HG03457 (cell line): ENCODE results near the gene TCF7L1.

ENCODE experiments used
- ATAC-seq: cut with Tn5 transposase; IDR thresholded peaks from one replicate; pipeline ENCODE4 v1.9.1; 2021; ENCODE audit warnings: moderate number of reproducible peaks; ENCODE audit not compliant: unreplicated experiment

The TCF7L1 gene

GRCh38 chr2:85160966-85161960 lies 28.1 kb downstream of the TCF7L1 start:
- ATAC-seq, result no peak

- no peak for ATAC-seq
Observed at GRCh38 chr2:85162746-85163301, 29.6 kb downstream of the TCF7L1 start.

- ATAC-seq, result no peak
Observed at GRCh38 chr2:85163675-85164074, 30.5 kb downstream of the TCF7L1 start.

- no peak for ATAC-seq
Observed at GRCh38 chr2:85164145-85164569, 31.0 kb downstream of the TCF7L1 start.

GRCh38 chr2:85165088-85165690 lies 32.0 kb downstream of the TCF7L1 start:
- no peak for ATAC-seq

GRCh38 chr2:85166021-85166420 lies 32.8 kb downstream of the TCF7L1 start:
- ATAC-seq, result no peak

- ATAC-seq, result no peak
Observed at GRCh38 chr2:85167479-85167878, 34.3 kb downstream of the TCF7L1 start.

- no peak for ATAC-seq
Observed at GRCh38 chr2:85168942-85169341, 35.8 kb downstream of the TCF7L1 start.

GRCh38 chr2:85169581-85169980 lies 36.4 kb downstream of the TCF7L1 start:
- ATAC-seq, result no peak

- no peak for ATAC-seq
Observed at GRCh38 chr2:85170938-85171475, 37.8 kb downstream of the TCF7L1 start.

GRCh38 chr2:85171916-85172315 lies 38.7 kb downstream of the TCF7L1 start:
- no peak for ATAC-seq

- ATAC-seq, result no peak
Observed at GRCh38 chr2:85173909-85174308, 40.7 kb downstream of the TCF7L1 start.

GRCh38 chr2:85174943-85175342 lies 41.8 kb downstream of the TCF7L1 start:
- ATAC-seq, result no peak

GRCh38 chr2:85175369-85176299 lies 42.4 kb downstream of the TCF7L1 start:
- ATAC-seq, result no peak

GRCh38 chr2:85177031-85177824 lies 44.0 kb downstream of the TCF7L1 start:
- ATAC-seq, result no peak

- no peak for ATAC-seq
Observed at GRCh38 chr2:85178154-85178553, 45.0 kb downstream of the TCF7L1 start.

- no peak for ATAC-seq
Observed at GRCh38 chr2:85178980-85179411, 45.8 kb downstream of the TCF7L1 start.

- ATAC-seq, result no peak
Observed at GRCh38 chr2:85179541-85179940, 46.3 kb downstream of the TCF7L1 start.

- no peak for ATAC-seq
Observed at GRCh38 chr2:85180322-85181133, 47.3 kb downstream of the TCF7L1 start.
